ENCODE results near the gene ARID1A.

The ARID1A gene

DNA sequence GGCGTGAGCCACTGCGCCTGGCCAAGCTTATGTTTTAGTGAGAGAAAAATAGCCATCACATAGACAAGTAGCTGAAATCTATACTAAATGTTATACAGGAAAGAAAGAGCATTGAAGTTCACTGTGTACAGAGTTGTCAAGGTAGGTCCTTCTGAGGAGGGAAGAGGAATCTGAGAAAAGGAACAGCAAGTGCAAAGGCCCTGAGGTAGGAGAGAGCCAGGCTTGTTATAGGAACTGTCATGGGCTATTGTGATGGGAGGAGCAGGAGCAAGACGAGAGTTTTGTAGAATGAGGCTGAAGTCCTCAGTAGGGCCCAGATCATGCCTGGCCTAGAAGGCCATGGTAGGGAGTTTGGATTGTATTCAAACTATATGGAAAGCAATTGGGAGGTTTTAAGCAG, 135.2 kb downstream of the ARID1A start:
- DNase-seq, result no peak
